ENCODE data around the gene ADGRG3.
"Not testable (repeated sequence)": the region's sequence is repeated elsewhere in the genome, so short reads cannot be mapped to it uniquely, and the experiment has no call there.

ADGRG3 gene

DNA sequence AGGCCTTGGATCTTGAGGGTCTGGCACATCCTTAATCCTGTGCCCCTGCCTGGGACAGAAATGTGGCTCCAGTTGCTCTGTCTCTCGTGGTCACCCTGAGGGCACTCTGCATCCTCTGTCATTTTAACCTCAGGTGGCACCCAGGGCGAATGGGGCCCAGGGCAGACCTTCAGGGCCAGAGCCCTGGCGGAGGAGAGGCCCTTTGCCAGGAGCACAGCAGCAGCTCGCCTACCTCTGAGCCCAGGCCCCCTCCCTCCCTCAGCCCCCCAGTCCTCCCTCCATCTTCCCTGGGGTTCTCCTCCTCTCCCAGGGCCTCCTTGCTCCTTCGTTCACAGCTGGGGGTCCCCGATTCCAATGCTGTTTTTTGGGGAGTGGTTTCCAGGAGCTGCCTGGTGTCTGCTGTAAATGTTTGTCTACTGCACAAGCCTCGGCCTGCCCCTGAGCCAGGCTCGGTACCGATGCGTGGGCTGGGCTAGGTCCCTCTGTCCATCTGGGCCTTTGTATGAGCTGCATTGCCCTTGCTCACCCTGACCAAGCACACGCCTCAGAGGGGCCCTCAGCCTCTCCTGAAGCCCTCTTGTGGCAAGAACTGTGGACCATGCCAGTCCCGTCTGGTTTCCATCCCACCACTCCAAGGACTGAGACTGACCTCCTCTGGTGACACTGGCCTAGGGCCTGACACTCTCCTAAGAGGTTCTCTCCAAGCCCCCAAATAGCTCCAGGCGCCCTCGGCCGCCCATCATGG lies 4.0 kb upstream of the ADGRG3 start:
- DNase-seq: no peak

DNA sequence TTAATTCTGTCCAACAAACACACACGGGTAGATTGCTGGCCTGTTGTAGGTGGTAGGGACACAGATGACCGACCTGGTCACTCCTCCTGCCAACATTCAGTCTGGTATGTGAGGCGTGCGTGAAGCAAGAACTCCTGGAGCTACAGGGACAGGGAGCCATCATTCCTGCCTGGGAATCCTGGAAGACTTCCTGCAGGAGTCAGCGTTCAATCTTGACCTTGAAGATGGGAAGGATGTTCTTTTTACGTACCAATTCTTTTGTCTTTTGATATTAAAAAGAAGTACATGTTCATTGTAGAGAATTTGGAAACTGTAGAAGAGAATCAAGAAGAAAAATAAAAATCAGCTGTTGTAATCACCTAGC lies 3.5 kb upstream of the ADGRG3 start:
- DNase-seq: no peak

DNA sequence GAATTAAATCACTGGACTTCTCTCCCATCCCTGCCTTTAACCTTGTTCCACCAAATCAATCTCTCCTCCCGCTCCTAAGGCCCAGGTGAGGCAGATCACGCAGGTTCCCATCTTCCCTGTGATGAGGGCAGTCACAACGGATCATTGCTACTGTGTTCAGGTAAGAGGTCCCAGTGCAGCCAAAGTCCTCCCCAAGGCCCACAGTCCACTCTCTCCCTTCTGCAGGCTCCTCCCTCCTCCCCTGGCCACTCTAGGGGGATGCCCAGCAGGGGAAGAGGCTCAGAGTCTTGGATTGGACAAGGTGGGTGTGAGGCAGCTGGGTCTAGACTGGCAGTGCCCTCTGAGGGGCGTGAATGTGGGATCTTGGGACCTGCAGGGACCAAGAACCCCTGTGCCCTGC lies 2.6 kb upstream of the ADGRG3 start:
- DNase-seq: no peak

DNA sequence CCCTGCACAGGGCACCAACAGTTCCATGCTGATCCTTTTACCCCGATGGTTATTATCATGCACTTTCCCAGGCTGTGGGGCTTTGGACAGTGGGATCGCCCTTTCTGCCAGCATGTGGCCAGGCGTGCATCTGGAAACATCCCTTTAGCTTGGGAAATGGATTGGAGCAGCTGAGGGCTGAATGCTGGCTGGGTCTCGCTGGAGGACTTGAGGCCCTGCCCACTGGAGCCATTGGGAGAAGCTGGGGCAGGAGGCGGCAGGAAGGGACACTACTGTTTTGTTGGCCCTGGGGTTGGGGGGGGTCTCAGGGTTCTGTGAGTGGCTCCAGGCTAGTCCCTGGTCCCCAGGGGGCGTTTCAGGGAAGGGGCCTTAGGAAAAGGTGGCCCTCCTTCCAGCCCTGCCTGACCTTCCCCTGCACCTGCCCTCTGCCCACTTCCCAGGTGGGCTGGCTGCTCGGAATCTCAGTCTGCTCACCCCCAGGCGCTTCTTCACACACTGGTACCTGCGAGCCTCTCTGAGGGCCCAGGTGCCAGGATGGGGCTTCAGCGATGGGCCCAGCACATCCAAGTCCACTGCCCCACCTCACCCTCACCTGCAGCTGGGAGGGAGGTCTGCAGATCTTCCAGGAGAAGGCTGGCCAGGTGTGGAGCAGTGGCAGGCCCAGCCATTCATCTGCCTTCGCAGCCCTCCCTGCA lies 1.6 kb upstream of the ADGRG3 start:
- DNase-seq: no peak

DNA sequence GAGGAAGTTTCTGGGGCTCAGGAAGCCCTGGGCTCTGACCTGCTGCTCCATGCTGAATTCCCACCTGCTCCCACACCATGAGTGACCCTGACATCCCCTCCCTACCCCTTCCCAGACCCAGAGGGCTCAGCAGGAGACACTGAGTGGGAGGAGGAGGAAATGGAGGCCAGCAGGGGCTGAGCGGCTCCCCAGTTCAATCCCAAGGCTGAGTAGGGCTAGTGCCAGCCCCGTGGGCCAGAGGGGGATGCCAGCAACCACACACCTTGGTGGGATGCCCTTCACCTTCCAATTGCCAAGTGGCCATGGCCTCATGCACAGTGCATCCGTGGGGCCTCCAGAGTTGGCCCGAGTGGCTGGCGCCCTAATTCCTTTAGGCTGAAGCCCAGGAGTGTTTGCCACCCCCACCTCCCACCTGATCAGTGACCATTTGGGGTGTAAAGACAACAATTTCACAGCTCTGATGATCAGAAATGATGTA lies 1.0 kb upstream of the ADGRG3 start:
- no peak for DNase-seq

DNA sequence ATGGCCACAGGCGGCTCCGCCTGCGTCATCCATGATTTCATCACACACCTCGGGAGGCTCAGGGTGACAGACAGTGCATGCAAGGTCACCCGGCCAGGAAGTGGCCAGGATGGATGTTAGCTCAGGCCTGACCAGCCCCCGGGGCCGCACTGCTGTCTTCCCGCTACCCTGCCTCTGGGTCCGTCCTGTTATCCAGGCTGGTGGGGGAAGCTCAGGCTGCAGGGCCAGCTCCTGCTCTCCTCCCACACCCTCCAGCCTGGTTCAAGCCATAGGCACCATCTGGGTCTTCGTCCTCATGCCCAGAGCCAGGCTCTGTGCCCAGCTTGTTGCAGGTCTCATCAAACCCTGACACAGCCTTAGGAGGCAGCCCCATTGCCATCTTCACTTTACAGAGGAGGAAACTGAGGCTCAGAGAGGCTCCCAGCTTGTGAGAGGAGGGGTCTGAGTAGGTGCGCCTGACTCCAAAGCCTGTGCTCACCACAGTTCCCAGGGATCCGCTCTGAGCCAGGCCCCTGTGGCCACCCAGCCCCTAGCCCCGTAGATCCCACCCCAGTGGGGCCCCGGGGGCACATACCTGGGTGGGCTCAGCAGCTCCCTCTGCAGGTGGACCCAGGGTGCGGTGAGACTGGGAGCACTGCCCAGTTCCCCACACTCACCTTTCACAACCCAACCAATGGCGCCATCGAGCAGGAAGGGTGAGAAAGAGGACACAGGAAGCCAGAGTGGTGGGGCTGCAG lies 412 bp upstream of the ADGRG3 start:
- DNase-seq: no peak

DNA sequence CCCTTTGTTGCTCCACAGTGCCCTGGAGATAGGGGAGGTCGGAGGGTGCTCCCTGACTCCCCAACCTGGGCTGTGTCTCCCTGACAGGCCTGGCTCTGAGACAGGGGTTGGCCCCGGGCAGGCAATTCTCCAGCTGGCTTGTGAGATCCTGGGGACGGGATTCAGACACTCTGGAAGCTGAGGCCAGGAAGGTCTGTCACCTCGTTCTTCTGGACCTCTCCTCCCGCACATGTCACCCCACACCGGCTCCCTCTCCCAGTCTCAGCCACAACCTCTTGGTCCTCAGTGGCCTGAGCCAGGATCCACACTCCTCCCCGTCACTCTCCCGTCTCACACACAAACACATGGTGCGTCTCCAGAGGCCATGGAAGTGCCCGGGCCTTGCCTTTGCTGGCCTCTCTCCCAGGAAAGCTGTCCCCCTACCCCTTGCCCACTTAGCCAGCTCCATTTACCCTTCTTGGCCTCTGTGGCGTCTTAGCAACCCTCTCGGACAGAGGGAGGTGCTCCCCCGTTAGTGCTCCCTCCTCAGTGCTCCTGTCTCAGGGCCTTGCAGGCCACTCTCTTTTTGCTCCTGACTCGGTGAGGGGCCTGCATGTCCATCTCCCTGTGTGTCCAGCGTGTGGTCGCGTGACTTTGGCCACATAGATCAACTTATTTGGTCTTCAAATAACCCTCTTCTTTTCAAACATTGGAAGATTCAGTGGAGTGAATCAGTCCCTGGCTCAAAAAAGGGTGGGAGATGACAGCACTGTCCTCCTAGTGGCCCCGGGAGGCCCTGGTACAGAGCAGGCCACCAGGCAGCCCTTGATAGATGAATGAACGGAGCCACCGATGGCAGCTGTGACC lies 747 bp downstream of the ADGRG3 start:
- no peak for DNase-seq

DNA sequence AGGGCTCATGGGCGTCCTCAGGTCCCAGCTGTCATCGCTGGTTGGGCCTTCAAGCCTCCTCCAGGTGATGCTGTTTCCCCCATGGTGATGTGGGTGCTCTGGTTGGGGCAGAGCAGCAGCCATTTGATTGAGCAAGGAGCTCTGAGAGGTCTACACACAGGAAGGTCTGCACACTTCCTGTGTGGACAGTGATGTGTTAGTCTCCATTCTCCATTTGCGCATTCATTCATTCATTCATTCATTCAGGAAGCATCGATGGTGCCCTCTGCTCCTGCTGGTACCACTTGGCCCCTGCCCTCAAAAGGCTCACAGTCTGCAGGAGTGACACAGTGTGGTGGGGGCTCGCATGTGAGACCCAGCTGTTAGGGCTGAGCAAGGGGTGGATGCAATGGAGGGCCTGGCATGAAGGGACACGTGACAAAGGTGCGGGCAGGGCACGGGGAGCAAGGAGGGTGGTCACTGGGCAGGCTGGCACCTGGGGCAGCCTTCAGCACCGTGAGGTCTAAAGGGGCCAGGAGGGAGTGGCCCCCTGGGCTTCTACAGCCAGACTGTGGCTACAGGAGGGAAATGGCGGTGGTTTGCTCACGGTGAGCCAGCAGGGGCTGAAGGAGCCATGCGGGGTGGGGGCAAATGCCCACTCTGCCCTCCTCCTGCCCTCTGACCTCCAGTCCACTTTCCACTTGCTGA lies 1.5 kb downstream of the ADGRG3 start:
- DNase-seq: no peak

DNA sequence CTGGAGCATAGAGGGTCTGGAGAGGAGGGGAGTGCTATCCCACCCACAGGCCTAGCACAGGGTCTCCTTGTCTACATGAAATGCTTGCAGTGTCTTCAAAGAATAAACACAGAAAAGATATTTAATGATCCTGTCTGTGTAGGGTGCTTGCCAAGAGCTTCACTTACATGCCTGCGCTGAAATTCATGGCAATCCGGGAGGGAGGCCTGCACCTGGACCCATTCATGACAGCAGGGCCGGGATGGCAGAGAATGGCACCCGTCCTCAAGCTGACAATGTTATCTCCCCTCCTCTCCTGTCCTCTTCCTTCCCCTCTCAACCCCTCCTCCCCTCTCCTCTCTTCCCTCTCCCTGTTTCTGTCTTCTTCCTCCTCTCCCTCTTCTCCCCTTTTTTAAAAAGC lies 2.1 kb downstream of the ADGRG3 start:
- DNase-seq: no peak

DNA sequence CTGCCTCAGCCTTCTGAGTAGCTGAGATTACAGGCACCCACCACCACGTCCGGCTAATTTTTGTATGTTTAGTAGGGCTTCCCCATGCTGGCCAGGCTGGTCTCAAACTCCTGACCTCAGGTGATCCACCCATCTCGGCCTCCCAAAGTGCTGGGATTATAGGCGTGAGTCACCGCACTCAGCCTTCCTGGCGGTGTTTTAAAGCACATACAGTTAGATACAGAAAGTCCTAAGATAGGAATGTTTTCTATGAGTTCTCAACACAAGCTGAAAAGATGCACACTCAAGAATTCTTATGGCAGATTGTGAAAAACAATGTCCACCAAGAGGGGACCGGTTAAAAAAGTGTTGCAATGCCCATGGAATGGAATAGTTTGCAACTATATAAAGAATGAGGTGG lies 3.3 kb downstream of the ADGRG3 start:
- not testable (repeated sequence) for DNase-seq

DNA sequence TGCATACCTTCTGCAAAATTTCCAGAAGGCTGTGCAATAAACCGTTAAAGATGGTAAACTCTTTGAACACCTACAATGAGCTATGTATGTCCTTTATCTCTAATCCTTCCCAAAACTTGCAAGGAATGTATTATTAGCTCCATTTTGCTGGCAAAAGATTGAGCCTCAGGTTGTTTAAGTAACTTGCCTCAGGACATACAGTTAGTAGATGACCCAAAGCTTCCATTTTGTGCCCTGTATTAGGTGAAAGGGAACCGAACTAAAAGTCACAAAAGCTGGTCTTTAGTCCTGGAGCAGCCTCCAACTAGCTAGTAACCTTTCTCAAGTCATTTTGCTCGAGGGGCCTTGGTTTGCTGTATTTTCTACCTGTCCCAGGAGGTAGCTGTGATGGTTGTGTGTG lies 4.3 kb downstream of the ADGRG3 start:
- DNase-seq: no peak

DNA sequence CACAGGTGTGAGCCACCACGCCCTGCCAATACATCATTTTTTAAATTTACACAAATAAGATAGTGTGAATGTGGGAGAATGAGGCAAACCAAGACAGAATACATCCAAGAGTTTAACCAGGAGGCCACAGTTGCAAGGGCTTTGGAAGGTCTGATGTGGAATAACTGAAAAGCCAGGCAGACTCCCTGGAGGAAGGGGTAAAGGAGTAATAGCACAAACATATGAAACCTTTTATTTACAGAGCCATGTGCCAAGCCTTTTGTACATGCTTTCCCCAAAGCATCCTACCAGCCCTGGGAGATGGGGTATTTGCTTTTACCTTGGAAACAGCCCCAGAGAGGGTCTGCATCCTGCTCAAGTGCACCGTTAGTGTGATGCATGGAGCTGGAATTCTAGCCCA lies 4.7 kb downstream of the ADGRG3 start:
- no peak for DNase-seq

DNA sequence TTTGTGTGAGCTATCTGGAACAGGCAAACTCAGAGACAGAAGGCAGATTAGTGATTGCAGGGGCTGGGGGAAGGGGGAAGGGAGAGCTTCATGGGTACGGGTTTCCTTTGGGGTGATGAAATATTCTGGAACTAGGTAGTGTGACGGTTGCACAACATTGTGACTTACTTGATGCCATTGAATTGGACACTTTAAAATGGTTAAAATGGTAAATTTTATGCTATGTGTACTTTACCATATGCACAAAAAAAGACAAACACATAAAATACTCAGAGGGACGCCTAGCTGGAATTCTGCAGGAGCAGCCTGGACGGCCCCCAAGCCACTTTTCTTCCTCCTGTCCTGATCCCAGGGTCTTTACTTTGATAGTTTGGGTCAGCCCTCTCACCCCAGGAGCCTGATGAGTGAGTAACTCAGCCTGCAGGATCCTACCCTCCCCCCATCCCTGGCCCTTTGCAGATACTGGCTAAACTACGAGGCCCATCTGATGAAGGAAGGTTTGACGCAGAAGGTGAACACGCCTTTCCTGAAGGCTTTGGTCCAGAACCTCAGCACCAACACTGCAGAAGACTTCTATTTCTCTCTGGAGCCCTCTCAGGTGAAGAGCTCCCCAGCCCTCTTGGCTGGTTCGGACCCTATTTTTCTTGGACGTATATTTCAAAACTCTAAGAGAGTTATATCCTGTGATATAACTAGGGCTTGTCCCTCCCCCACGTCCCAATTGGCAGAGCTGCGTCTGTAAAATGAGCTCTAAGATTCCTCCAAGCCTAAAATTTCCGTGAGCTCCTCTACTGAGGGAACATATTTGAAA lies 7.8 kb downstream of the ADGRG3 start:
- DNase-seq: no peak

DNA sequence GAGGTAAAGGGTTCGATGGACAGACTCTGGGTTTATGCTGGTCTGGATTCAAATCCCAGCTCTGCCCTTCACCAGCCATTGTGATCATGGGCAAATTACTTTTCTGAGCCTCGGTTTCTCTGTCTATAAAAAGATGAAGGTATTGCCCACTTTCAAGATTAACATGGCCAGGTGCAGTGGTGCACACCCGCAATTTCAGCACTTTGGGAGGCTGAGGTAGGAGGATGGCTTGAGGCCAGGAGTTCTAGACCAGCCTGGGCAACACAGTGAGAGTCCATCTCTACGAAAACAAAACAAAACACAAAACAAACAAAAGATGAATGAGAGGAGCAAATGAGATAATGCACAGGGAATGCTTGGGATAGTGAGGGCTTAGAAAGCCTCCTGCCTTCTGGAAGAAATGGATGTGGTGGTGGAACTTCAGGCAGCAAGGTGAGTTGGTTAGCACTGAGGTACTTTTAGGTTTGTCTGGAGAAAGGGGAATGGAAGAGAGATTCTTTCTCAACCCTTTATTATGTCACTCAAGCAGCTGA lies 8.5 kb downstream of the ADGRG3 start:
- DNase-seq: no peak

DNA sequence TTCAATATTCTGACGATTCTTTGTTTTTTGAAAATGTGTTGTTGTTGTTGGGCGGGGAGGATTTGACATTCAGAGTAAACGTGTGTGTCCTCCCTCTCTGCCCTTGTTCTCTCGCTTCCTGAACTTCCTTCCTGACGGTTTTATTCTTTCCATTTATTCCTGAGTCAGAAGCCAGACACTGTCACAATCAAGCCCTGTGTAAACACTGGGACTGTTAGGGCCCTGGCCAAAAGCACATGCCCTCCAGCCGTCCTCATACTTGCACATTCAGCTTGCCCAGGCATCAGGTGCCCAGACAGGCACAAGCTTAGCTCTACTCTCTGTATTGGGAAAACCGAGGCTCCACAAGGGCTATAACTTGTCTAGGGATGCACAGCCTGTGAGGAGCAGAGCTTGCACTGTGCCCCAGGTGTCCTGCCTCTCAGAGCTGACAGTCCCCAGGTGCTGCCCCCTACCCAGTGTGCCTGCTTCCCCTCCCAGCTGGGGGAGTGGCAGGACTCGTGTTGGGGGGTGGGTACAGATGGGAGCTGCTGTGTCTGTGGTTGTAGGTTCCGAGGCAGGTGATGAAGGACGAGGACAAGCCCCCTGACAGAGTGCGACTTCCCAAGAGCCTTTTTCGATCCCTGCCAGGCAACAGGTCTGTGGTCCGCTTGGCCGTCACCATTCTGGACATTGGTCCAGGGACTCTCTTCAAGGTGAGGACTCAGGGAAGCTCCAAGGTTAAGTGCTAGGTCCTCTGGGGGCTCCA lies 9.7 kb downstream of the ADGRG3 start:
- no peak for DNase-seq

DNA sequence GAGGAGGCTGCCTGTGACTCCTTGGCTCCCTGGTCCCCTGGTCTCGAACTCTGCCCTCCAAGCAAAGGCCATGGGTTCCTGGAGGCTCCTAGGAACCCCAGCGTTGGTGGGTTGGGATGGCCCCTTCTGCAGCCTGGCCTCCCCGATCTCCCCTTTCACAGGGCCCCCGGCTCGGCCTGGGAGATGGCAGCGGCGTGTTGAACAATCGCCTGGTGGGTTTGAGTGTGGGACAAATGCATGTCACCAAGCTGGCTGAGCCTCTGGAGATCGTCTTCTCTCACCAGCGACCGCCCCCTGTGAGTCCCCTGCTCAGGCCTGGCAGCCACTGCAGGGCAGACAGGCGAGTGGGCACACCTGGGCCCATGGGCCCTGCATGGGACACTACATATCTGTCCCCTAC lies 10.9 kb downstream of the ADGRG3 start:
- no peak for DNase-seq

DNA sequence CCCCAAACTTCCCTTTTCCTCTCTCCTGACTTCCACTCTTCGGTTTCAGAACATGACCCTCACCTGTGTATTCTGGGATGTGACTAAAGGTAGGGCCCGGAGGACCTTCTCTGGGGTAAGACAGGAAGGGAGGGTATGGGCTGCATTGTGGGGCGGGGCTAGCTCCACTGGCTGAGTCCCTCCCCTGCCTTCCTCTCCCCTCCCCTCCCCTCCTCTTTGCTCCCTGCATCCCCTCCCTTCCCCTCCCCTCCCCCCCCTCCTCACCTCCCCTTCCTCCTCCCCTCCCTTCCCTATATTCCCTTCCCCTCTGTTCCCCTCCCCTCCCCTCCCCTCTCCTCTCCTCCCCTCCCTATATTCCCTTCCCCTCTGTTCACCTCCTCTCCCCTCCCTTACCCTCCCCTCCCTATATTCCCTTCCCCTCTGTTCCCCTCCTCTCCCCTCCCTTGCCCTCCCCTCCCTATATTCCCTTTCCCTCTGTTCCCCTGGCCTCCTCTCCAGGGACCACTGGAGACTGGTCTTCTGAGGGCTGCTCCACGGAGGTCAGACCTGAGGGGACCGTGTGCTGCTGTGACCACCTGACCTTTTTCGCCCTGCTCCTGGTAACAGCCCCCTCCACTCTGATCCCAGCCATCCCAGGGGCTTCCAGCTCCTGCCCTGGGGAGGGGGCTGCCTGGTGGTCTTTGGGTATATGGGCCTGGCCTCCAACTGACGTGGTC lies 11.8 kb downstream of the ADGRG3 start:
- no peak for DNase-seq

DNA sequence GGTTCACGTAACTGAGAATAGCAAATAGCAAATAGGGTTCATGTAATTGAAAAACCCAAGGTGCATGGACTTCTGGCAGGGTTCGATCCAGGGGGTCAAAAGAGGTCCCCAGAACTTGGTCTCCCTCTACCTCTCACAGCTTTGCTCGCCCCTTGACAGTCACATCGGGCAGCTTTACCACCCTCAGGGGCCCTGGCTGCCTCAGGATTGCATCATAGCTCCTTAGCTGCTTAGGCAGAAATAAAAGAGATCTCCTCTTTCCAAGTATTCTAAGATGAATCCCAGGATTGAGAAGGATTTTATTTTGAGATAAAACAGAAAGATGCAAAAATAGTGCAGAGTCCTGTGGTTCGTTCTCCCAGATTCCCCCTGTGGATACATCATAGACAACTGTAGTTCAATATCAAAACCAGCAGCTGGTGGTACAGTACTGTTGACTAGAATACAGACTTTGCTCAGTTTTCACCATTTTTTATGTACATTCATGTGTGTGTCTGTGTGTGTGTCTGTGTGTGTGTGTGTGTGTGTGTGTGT lies 12.8 kb downstream of the ADGRG3 start:
- DNase-seq: no peak

DNA sequence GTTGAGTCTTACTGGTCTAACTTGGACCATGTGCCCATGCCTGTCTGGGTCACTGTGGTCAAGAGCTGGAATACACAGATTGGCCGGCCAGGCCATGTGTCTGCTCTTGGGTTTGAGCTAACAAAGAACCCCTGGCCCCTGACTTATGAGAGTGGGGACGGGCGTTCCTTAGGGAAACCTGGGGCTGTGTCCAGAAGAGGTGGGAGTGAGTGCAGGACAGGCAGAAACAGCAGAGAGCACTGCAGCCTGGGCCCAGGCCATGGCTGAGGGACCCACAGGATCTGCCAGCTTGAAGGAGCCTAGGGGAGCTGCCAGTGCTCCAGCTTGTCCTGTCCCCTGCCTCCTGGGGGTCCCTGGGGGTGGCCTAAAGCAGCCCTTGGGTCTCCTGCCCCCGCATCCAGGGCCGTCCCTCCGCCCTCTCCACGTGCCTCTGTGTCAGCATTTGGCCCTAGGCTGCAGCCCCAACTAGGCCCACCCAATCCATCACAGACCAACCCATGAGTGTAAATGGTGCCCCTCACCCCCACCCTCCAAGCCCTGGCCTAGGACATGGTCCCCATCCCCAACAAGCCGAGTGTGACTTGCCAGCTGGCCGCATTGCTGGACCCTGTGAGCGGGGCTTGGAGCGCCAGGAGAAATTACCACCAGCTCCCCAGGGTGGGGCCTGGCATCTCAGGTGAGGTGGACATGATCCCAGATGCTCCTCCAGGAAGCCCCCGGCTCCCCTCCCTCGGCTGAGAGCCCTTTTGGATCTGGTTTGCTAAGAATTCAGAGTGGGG lies 14.0 kb downstream of the ADGRG3 start:
- no peak for DNase-seq

Measured in NCI-H2227 treated with DMSO at 0.1 percent for 48 hours (cell line).